IPS DF 4.7 (cell line): Measurements from ENCODE around the gene ELK3.

ENCODE experiments used
- DNase-seq: peaks from one replicate; pipeline ENCODE4 v3.0.0-alpha.2; 2013; ENCODE audit warnings: low spot score; ENCODE audit errors: extremely low read depth

Gene ELK3

DNA sequence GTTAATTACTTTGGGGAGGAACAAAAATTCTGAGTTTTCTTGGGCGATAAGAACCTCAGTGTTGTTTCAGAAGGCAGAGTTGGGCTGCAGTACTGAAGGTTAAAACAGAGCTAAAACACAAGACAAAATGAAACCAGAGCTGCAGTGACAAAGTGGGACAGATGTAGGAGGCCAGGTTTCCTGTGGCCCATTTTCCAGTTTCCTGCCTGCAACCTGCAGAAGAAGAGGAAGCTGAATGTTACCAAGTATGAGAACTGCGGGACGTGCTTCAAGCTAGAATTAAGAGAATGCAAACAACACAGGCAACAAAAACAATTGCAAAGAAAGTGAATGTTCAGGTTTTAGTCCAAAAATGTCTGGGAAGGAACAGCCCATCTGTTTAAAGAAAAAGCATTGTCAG is 17.8 kb downstream of the ELK3 start:
- no peak for DNase-seq

DNA sequence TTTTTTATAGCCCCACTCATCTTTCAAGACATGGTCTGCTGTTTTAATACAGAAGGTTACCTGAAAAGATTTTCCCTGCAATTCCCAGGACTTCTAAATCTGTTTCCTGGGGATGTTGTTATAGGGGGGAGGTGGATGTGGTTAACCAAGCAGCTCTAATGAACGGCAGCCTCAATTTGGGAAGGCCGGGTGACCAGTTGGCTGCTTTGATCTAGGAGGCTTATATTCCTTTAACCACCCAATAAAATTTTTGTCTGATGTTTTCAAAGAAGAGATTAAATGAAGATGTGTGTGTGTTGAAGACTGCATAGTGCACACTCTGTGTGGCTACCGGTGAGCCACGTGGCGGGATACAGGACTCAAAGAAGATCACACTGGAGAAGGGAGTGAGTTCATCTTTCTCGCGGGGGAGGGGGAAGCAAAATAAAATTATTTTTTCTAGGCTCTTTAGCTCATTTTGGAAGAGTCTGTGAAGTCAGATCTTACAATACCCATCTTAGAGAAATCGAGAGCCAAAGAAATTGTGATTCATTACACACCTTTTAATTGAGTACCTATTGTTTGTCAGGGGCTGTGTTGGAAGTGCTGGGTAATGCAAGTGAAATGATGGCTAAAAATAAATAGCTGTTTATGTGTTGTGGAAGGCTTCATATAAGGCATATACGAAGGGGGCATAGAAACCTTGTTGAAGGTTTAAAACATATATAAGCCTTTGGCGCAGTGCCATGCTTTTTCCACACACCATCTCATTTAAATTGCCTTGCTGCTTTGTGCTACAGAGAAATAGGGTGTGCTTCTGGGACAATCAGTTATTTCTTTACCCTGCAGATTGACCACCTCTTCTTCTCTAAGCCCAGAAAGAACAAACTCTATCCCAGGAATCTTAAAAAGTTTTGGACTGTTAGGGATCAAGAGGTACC is 18.5 kb downstream of the ELK3 start:
- no peak for DNase-seq

DNA sequence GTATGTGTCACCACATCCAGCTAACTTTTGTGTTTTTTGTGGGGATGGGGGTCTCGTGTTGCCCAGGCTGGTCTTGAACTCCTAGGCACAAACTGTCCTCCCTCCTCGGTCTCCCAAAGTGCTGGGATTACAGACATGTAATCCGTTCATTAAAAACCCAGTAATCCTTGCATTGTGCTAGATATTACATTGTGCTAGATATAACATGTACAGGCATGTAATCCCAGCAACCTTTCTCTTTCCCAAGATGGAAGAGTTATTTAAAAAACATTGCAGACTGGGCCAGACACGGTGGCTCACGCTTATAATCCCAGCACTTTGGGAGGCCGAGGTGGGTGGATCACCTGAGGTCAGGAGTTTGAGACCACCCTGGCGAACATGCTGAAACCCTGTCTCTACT is 19.7 kb downstream of the ELK3 start:
- DNase-seq: no peak

DNA sequence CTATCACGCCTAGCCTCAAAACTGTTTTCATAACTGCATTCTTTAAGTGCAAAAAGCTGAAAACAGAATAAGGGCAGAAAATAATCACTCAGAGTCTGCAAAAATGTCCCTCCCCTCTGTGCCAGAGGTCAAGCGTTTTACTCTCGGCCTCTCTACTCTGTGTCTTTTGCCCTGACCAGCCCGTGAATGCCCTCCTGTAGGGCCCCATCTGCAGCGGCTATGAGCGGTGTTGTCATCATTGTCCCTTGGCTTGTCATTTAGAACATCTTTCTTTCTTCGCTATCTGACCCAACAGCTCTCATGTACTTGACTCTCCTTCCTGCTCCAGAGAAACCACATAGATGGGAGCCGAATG is 21.7 kb downstream of the ELK3 start:
- no peak for DNase-seq

DNA sequence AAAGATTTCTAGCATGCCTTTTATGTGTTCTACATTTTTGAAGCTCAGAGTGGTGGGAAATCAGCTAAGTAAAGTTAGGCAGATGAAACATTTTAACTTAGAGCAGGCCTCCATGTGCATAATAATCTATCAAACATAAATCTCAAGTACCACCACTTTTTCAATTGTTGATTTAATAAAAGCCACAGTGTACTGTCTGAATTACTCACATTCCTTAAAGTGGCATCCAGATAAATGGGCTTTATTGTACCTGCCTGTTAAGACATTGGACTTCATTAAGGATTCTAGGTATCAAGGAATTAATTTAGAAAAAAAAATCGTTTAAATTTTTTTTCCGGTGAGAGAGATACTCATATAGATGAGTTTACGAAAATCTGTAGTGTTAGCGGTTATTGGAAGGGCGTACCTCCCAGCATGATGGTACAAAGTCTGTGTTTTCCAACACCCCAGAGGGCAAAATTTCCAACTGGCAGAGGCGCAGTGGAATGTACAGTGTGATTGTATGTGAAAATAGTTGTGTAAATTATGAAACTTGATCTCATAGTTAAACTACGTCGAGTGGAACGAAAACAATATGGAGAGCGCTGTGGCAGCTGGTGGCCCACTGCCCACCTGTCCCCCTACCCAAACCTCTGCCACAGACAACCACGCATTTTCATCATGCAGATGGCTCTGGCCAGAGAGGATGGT is 25.0 kb downstream of the ELK3 start:
- DNase-seq: no peak

DNA sequence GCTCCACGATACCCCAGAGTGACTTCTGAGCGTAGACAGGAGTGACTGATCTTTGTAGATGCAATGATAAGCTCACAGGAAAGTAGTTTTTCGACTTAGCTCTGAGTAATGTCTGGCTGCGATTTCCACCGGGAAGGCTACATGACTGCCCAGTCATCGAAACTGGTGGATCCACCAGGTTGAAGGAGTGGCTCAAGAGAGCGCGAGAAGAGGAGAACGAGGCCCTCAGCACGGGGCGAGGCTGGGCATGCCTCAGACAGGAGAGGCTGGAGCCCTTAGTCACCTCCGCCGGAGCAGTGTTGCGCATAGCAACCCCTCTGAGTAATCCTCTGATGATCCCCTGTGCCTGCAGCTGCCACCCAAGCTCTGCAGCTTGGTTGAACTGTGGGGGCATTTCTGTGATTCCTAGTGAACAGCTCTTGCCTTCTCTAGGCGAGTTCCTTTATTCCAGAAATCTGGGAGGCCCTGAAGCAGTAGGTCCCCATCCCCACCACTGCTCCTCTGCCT is 25.6 kb downstream of the ELK3 start:
- DNase-seq: no peak

DNA sequence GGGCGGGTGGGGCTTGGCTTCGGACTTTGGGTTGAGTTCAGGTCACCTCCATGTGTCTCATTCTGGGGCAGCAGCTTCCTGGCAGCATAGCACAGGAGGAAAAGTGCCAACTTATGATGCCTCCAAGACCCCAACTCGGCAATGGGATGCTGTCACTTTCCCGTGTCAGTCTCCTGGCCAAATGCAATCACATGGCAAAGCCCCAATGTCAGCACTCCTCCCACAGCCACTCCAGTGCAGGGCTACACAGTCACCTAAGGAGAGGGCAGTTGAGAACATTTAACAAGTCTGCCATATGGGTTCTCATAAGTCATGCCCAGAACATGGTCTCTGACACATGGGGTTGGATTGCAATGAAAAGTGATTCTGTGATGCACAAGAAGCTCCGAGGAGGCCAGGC is 26.7 kb downstream of the ELK3 start:
- DNase-seq: no peak

DNA sequence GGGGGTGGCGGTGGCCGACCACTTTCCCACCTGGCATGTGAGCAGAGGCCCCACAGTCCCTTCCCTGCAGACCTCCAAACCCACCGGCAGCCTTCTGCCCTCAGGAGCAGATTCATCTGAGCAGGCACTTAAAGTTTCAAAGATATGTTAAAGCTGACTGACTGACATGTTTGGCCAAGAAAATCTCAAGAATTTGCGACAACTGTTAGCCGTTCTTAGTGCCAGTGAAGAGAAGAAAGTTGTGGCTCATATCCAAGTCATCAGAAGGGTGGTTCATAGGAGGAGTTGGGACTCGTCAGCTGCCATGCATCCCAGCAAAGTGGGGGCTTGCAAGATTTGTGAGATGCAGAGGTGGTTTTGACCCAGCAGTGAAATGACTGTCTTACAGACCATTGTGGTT is 27.2 kb downstream of the ELK3 start:
- no peak for DNase-seq

DNA sequence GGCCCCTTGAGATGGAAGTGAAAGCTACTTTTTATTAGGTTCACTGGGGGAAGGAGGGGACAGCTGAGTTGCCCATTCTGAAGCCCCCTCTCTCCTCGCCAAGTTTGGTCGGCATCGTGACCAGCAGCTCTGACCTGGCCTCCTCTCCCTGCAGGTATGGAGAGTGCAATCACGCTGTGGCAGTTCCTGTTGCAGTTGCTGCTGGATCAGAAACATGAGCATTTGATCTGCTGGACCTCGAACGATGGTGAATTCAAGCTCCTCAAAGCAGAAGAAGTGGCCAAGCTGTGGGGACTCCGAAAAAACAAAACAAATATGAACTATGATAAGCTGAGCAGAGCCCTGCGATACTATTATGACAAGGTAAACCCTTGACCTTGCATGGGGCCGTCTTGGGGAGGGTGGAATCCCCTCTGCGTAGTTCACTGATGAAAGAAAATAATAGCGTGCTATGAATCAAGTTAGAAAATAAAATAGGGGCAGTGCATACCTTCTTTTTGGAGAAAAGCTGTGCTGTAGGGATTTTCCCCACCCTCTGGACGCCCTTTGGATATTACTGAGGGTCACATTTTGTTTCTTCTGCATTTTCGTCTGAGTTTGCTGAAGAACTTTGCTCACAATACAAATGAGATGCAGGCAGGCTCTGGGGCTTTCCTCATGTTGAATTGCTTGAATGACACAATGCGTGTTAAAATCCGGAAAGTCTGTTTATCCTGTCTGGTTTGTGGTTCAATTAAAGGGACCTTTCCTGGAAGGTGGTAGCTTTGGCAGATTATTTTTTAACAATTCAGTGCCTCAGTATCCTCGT is 29.4 kb downstream of the ELK3 start:
- DNase-seq: no peak

DNA sequence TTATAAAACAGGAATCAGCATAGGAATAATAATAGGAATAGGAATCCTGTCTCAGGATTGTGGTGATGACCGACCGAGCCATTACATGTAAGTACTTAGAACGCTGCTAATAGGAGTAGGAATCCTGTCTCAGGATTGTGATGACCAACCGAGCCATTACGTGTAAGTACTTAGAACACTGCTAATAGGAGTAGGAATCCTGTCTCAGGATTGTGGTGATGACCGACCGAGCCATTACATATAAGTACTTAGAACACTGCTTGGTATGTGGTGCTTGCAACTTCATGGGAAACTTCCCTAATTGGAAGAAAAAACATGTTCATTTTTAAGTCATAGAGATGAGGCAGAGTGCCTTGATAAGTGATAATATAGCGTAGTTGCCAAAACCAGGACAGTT is 30.0 kb downstream of the ELK3 start:
- no peak for DNase-seq

DNA sequence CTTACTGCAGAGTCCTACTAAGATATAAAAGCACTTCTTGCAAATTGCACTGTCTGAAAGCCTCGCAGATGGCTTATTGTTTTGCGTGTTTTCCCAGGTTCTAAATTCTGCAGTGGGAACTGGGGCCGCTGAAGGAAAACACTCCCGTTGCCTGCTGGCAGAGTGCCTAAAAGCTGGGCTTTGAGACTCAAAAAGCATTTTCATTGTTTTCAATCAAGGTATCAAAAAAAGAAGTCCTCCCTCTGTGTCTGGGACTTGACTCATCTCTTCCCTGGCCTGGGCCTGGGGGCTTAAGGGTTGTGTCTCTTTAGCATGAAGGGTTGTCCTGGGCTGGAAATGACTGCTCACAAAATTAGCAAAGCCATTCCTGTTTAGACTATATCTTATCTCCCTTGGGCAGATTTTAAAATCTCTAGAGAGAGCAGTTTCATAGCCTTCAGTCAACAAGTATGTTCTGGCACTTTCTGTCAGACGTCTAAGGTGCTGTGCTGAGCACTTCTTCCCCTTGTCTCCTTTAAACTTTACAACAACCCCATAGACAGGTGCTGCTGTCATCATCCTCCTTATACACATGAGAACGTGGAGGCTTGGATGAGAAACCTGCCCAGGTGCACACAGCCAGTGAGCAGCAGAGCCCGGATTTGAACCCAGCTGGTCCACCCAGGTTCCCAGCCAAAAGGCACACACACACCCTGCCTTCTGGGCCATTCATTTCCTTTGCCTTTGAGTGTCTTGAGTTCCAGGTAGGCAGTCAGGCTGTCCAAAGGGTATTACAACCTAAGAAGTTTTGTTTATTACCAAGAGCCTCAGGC is 31.1 kb downstream of the ELK3 start:
- DNase-seq: no peak

DNA sequence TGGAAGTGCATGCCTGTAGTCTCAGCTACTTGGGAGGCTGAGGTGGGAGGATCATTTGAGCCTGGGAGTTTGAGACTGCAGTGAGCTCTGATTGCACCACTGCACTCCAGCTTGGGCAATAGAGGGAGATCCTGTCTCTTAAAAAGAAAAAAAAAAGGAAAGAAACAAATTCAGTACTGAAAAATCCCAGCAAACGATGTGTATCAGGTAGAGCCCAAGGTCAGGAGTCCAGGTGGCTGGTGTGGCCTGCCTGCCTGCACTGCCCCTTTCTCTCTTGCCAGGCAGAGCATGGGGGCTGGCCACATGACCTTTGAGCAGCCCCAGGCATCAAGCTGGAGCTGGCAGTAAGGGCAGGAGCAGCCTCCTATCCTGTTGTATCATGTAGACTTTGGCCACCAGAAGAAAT is 31.8 kb downstream of the ELK3 start:
- no peak for DNase-seq

DNA sequence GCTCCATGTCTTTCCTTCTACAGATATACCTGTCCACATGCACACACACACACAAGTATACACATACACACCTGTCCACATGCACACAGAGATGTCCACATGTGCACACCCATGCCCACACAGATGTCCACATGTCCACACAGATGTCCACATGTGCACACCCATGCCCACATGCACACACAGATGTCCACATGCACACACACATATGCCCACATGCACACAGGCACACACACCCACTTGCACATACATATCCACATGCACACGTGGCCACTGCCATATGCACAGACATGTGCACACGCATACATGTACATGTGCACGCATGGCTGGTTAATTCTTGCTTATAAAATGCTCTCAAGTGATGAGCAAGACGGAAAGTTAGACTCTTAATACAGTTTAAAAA is 32.2 kb downstream of the ELK3 start:
- no peak for DNase-seq

DNA sequence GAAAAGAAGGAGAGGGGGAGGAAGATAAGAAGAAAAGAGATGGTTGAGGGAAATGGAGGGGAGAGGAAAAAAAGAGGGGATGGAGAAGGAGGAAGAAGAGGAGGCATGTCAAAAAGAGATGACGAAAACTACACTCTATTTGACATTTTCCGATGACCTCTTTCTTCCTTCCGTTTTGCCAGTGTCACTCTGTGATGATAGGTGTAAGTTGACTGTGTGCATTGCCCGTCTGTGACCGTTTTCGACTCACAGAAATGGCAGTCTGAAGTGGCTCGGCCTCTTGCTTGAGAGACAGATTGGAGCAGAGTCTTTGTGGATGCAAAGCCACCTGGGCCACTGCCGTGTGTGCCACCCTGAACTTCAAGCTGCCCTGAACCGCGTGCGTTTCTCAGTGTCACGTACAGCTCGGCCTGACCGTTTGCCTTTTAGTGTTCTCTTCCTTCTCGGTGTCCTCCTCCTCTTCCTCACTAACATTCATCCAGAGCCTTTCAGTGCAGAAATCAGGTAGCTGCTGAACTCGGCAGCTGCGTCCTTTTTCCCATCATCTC is 32.7 kb downstream of the ELK3 start:
- DNase-seq: no peak

DNA sequence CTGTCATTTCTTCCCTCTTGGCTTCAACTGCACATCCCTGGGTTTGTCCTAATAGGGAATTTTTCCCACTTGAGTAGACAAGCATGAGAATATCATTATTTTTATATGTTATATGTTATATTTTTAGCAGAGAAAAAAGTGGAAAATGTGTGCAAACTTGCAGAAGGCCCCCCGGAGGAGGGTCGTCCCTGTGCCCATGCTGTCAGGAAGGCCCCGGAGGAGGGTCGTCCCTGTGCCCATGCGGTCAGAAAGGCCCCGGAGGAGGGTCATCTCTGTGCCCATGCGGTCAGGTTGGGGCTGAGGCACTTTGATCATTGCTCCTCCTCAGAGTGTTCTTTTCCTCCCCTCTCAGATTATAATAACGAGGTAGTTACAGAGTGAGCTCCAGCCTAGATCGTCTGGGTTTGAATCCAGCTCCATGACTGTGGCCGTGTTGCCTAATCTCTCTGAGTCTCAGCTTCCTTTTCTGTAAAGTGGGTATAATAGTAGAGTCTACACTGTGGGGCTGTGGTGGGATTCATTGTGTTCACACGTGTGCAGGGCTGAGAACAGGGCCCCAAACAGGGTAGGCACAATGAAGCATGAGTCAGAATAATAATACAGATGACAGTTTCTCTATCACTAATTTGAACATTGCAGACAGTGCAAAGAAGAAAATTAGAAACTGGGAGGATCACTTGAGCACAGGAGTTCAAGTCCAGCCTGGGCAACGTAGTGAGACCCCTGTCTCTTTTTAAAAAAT is 33.4 kb downstream of the ELK3 start:
- DNase-seq: no peak

DNA sequence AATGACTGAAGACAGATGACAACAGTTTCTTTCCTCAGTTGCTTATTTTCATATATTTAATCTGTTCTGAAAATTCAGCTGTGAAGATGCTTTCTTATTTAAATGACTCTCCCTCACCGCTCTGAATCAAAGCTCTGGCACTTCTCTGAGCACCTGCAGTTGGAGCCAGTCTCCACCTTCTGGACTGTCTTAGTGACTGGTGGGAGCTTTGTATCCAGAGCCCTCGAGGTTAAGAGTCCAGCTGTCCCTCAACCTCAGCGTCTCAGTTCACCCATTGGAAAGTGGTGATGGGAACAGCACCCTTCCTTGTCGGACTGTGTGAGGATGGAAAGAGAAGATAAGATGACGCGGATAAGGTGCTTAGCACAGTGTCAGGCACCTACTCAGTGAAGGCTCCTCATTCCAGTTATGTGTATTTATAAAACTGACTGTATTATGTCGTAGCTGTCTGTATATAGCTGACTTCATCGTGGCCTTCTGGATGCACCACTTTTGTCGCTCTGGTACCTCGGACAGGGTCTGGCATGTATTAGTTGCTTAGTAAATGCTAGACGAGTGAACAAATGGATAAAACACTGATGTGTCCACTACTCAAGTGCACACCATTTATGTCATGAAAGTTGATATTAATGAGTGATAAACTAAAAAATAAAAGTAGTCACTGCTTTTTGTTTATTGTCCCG is 34.5 kb downstream of the ELK3 start:
- DNase-seq: no peak

DNA sequence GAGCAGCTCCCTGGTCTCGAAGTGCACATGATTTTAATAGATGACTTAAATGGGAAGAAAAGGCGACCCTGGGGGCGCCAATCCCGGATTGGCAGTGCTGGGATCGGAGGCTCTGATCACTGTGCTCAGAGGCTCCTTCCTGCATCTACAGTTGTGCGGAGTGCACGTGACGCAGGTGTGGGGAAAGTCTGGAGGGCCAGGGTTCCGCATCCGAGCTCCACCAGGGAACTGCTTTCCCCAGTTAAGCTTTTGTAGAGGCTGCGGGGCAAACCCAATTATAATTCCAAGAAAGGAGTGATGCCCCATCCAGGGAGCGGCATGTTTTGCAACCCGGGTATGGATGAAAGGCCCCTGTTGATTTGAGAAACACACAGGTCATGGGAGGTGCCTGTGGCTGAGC is 36.5 kb downstream of the ELK3 start:
- no peak for DNase-seq

DNA sequence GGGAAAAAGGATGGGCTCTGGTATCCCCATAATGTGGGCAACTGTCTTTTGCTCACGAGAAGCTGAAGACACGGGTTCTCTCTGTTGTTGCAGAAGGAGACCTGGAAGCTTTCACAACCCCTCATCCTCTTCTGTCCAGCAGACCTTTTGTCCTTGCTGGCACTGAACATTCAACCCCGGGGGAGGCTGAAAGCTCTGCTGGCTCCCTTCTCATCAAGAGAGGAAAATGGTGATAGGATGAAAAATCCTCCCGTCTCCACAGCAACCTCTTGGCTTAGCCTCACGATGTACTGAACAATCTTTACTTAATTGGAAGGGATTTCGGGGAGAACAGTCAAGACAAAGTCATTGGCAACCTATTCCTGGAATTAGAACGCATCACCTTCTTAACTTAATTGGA is 39.0 kb downstream of the ELK3 start:
- DNase-seq: no peak

DNA sequence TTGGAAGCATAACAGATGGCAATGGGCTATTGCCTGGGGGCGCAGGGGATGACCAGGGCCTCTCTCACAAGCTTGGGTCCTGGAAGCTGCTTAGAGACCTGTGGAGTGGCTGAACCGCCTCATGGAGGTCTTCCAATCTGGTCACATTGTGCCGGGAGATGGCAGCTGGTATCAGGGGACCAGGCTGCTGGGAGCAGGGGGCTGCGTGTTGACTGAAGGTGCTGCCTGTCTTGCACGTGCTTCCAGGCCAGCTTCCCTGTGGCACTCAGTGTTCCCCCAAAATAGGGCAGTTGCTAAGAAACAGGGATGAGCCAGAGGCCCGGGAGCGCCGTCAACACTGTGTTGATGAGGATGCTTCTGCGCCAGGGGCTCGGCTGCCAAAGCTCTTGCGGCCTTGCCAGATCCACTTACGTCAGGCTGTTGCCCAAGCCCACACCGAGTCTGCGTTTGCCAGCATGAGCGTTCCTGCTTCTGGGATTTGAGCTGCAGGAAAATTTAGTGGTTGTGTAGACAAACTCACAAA is 39.8 kb downstream of the ELK3 start:
- DNase-seq: no peak
